GM18508 (cell line): Measurements from ENCODE around the gene TMEM106A.
"Not testable (repeated sequence)": the region's sequence is repeated elsewhere in the genome, so short reads cannot be mapped to it uniquely, and the experiment has no call there.

Source experiments
- ATAC-seq: cut with Tn5 transposase; IDR thresholded peaks from one replicate; pipeline ENCODE4 v1.9.1; 2021; ENCODE audit warnings: moderate number of reproducible peaks; ENCODE audit not compliant: insufficient read depth, unreplicated experiment

TMEM106A gene

DNA sequence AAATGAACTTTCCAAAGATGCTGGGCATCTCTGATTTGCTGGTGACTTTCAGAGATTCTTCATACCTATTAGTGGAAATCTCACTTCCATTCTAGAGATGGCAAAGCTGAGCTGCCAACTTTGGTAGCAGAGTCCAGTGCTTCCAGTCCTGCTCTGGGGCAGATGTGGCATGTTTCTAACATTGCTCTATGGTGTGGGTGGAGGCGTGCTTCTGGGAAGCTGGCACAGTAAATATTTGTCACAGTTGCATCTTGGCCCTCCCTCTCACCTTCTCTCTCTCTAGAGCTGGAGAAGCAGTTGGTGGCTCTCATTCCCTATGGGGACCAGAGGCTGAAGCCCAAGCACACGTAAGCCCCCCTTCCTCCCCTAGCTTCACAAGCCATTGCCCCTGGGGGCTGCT, 1.9 kb downstream of the TMEM106A start:
- ATAC-seq, result no peak

GRCh38 chr17:43215341-43215740, 3.7 kb downstream of the TMEM106A start:
- no peak for ATAC-seq

DNA sequence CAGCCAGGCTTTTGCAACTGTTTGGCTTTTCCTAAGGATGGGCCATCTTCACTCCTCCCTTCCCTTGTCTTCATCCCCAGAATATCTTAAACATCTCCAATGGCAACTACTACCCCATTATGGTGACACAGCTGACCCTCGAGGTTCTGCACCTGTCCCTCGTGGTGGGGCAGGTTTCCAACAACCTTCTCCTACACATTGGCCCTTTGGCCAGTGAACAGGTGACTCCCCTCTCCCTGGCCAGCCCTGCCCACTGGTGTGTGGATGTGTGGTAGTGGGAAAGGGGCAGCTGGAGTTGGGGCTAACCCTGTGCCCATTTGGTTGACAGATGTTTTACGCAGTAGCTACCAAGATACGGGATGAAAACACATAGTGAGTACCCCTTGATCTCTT, 4.7 kb downstream of the TMEM106A start:
- ATAC-seq, result no peak

- no peak for ATAC-seq
Observed at GRCh38 chr17:43216762-43217613, 5.3 kb downstream of the TMEM106A start.

DNA sequence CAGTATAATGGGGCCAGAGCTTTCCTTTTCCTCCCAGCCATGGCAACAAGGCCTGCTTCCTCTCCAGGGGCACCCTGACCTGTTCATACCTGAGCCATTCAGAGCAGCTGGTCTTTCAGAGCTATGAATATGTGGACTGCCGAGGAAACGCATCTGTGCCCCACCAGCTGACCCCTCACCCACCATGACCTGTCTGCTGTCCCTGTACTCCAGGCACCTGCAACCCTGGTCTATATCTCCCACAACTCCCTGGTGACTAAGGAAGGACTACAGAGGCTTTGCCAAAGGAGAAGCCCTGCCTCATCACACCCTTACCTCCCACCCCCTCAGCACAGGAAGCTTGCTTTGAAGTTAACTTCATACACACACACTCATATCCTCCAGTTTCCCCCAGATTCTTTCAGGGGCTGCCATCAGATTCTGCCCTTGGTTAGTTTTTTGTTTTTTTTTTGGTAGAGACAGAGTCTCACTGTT, 6.0 kb downstream of the TMEM106A start:
- no peak for ATAC-seq

GRCh38 chr17:43219001-43219400, 7.3 kb downstream of the TMEM106A start:
- no peak for ATAC-seq

DNA sequence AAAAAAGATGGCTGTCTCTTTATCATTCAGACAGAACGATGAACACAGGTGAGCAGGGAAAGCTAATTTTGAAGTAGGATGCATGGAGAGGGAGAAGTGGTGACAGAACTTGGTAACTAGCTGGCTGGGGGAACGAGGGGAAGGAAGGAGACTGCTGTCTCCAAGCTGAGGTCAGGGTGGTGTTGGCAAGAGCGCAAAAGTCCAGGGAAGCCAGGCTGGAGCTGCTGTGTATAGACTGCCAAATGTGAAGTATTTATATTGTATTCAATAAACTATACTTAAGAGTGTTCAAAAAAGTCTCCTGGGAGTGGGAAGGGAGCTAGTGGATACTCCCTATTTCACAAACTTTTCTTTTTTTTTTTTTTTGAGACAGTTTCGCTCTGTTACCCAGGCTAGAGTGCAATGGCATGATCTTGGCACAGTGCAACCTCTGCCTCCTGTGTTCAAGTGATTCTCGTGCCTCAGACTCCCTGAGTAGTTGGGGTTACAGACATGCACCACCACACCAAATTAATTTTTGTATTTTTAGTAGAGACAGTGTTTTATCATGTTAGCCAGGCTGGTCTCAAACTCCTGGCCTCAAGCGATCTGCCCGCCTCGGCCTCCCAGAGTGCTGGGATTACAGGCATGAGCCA, 8.2 kb downstream of the TMEM106A start:
- ATAC-seq, result no peak

DNA sequence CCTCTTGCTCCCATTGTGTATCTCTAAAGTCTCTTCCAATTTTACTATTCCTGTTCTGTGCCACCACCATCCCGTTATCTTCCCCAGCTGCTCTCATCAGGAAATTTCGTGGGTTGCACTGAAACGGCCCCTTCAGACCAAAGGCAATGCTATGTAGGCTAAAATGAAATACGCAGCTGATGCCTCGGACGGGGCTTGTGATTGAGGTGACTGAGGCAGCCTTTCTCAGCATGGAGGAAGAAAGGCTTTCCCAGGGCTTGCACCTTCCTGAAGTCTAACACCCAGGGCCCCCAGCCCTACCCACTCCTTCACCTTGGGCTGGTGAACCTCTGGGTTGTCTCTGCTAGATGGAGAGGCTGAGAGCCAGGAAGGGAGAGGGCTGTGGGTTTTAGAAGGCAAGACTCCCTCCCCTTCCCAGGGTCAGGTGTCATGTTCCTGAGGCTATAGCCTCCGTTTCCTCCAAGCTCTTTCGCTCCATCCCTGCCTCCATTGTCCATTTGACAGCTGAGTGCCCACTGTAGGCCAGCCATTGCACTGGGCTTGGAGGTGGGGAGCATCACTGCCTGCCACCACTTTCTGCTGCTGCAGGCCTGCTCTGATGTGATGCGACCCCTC, 8.9 kb downstream of the TMEM106A start:
- no peak for ATAC-seq

DNA sequence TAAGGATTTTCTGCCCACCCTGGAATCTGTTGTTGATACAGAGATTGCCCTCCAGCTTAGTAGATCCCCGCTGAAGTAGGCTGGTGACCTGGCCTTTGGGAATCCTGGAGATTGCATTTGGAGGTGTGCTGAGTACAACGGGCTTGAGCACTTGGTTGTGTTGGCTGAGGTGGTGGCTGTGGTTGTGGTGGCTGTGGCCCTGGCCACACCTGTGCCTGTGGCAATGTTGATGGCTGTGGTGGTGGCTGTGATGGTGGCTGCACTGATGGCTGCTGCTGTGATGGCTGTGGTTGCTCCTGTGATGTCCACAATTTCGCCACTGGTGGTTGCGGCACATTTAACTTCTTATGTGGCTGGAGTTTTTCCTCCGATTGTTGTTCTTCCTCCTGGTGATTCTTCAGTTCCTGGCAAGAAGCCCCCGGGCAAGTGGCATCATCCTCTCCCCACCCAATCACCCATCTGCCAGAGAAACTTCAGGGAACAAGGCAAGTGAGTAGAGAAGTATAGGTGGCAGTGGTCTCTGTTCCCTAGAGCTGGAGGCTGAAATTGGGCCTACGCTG, 12.6 kb downstream of the TMEM106A start:
- no peak for ATAC-seq

- no peak for ATAC-seq
Observed at GRCh38 chr17:43226393-43226792, 14.7 kb downstream of the TMEM106A start.

DNA sequence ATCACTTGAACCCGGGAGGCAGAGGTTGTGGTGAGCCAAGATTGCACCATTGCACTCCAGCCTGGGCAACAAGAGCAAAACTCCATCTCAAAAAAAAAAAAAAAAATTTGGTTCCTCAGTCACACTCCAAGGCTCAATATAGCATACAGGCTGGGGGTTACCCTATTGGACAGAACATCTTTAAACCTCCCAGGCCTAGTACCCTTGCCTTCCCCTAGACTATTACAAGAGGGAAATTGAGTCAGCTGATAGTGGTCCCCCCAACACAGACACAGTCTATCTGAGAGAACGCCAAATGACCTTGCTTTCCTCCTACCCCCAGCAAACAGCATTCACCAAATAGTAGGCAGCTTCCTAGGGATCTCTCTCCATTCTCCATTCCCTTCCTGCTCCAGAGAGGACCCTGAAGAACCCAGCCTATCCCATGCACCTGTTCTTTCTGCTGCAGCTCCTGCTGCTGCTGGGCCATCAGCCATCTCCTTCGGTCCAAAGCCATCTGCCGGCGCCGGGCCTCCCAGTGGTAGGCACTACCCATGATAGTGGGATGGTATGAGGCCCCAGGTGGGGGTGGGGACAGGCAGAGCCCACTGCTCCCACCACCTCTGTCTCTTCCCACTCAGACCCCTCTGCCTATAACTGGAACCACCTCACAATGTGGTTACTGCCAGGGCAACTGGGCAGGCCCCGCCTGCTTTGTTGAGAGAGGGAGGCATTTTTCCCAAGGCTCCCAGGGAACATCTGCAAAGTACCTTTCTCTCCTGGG, 16.5 kb downstream of the TMEM106A start, which contains the start of gene CCDC200:
CCDC200 (minus strand) TSS at position 604 of the 763 bp plus-strand sequence; CDS start at position 535, 69 bp downstream.
- not testable (repeated sequence) for ATAC-seq

- not testable (repeated sequence) for ATAC-seq
Observed at GRCh38 chr17:43231205-43232020, 19.7 kb downstream of the TMEM106A start.

DNA sequence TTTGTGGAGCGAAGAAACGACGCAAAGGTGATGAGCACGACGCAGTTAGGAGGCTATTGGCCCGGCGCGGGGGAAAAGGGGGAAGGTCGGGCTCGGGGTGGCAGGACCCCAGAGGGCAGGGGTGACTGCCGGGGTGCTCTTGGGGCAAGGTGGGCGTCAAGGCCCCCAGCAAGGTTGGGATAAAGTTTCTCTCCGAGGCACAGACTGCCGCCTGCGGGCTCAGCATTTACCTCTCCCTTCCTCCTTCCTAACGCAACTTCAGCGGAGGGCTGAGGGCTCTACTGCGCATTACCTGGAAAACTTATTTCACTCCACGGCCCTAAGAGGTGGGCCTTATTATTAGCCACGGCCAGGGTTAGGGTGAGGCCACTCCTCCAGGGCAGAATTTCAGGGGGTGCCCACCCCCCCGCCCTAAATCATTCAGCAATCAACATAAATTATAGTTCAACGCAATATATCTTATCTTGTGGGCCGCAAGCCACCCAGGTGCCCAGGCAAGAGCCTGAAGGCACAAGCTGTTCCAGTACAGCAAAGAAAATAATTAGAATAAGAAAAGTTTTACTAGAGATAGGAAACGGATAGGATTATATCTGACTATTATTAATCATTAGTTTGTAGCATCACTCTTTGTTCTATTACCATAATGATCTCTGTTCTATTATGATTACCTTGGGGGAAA, 20.5 kb downstream of the TMEM106A start:
- ATAC-seq, result not testable (repeated sequence)

DNA sequence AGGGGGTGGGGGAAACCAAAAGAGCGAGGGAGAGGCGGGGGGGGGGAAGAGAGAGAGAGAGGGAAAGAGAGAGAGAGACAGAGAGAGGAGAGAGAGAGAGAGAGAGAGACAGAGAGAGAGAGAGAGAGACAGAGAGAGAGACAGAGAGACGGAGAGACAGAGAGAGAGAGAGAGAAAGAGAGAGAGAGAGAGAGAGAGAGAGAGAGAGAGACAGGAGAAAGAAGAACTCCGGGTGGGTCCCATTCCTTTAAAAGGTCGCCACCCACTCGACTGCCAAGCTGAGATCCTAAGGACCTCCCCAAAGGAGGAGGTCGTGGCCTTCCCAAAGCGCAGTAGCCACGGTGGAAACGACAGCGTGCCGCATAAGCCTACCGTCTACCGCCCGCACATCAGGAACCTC, 21.6 kb downstream of the TMEM106A start:
- not testable (repeated sequence) for ATAC-seq

GRCh38 chr17:43233877-43234276, 22.2 kb downstream of the TMEM106A start, which contains the start of gene RNU2-1:
TSS of gene RNU2-1 (minus strand) at chr17:43233977.
- ATAC-seq, result not testable (repeated sequence)

- ATAC-seq, result not testable (repeated sequence)
Observed at GRCh38 chr17:43239597-43239996, 27.9 kb downstream of the TMEM106A start.

GRCh38 chr17:43240596-43241352, 29.1 kb downstream of the TMEM106A start:
- not testable (repeated sequence) for ATAC-seq

DNA sequence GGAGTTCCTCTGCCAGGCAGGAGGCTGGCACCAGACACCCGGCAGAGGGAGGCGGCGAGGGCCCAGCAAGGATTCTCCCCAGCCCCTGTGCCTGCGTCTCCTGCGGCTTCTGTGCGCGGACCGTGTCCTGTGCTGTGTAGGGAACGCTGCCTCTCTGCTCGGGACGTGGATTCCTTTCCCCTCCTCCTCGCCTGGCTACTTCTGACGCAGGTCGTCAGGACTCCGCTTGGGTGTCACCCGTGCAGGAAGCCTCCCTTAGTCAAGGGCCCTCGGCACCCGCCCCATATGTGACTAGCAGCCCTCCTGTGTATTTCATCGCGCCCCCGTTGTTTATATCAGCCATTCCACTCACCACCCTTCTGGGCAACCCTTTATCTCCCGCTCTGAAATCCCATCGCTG, 34.8 kb downstream of the TMEM106A start:
- not testable (repeated sequence) for ATAC-seq
